ENCODE data around the gene IQSEC2. TPM values are rescaled to one million over a fixed set of nuclear protein-coding genes. Genes with fewer than 3 reads are reported as not detected.

Gene IQSEC2
- total and polyA plus RNA-seq, 2 of the 8 experiments (the other 6 are each of a cell fraction or from before 2014, with no cell fraction given), result 6.1 to 54.9 TPM

GRCh38 chrX:53262918-53263394, 18.4 kb downstream of the IQSEC2 start (continued):
- no peak for TF ChIP-seq CHD7 (IDR thresholded peaks at IDR 0.05; ENCODE audit: insufficient replicate concordance, low read length)
- no peak for TF ChIP-seq POU5F1 (IDR thresholded peaks at IDR 0.05; ENCODE audit: low read depth, low read length)
- no peak for TF ChIP-seq SIN3A (conservative IDR thresholded peaks at IDR 0.05 in 1 of 2, IDR thresholded peaks at IDR 0.05 in 1 of 2; ENCODE audit: low read depth in 1 of 2, low read length in 2 of 2)
- TF ChIP-seq BACH1 (IDR thresholded peaks at IDR 0.05; ENCODE audit: low read length), result no peak
- TF ChIP-seq MAX (IDR thresholded peaks at IDR 0.05), result no peak
- TF ChIP-seq PHF8 (conservative IDR thresholded peaks at IDR 0.05; ENCODE audit: low read depth, low read length), result no peak
- no peak for TF ChIP-seq SUZ12 (IDR thresholded peaks at IDR 0.05; ENCODE audit: low read length)
- no peak for TF ChIP-seq KDM1A (IDR thresholded peaks at IDR 0.05; ENCODE audit: borderline replicate concordance, low read length)
- TF ChIP-seq POLR2AphosphoS5 (IDR thresholded peaks at IDR 0.05; ENCODE audit: low read depth, low read length), result no peak
- TF ChIP-seq CEBPB (IDR thresholded peaks at IDR 0.05; ENCODE audit: low read depth, low read length), result no peak
- no peak for TF ChIP-seq JUND (IDR thresholded peaks at IDR 0.05; ENCODE audit: low read length)
- TF ChIP-seq POLR2A (IDR thresholded peaks at IDR 0.05; ENCODE audit: control extremely low read depth in 1 of 2, low read depth in 2 of 2, low read length in 2 of 2), result no peak
- no peak for TF ChIP-seq BCL11A (IDR thresholded peaks at IDR 0.05; ENCODE audit: low read depth in 2 of 2, low read length in 2 of 2)

Data from H1 (cell line).